ENCODE measurements around the gene KCTD17. TPM values are rescaled to one million over a fixed set of nuclear protein-coding genes. Genes with fewer than 3 reads are reported as not detected.
"Not testable (repeated sequence)": the region's sequence is repeated elsewhere in the genome, so short reads cannot be mapped to it uniquely, and the experiment has no call there.

Gene KCTD17
- total RNA-seq, 1 donor from 2014 or later = 11.2 TPM

- intact Hi-C loops (cut with DNase I) = no loop called here
- ATAC-seq (no peak), DNase-seq (ENCODE audit: missing footprints) (no peak)
These were observed 15.9 kb downstream of the KCTD17 start for GRCh38 chr22:37067428-37067827.

- no peak for DNase-seq (ENCODE audit: missing footprints)
- intact Hi-C loops (cut with DNase I) = no loop called here
- no peak for ATAC-seq
These were observed 17.3 kb downstream of the KCTD17 start for GRCh38 chr22:37068859-37069258.

GRCh38 chr22:37069319-37069718, 17.8 kb downstream of the KCTD17 start:
- DNase-seq (ENCODE audit: missing footprints) (peak; percentile 44), ATAC-seq (no peak)
- intact Hi-C loops (cut with DNase I) = no loop called here

GRCh38 chr22:37069719-37070118, 18.2 kb downstream of the KCTD17 start:
- intact Hi-C loops (cut with DNase I) = loop anchor here (10.0 kb wide), 1 partner anchor 95 kb away; no protein-coding TSS in a partner anchor
- peak; percentile 50 for DNase-seq (ENCODE audit: missing footprints)
- no peak for ATAC-seq

- intact Hi-C loops (cut with DNase I) = loop anchor here (10.0 kb wide), 1 partner anchor 94 kb away; no protein-coding TSS in a partner anchor
- DNase-seq (ENCODE audit: missing footprints) (no peak), ATAC-seq (no peak)
These were observed 18.8 kb downstream of the KCTD17 start for GRCh38 chr22:37070334-37070733.

GRCh38 chr22:37070744-37071143, 19.2 kb downstream of the KCTD17 start:
- DNase-seq (ENCODE audit: missing footprints) (peak; percentile 18), ATAC-seq (no peak)
- intact Hi-C loops (cut with DNase I) = loop anchor here (10.0 kb wide), 1 partner anchor 94 kb away; no protein-coding TSS in a partner anchor

GRCh38 chr22:37071850-37072592, 20.5 kb downstream of the KCTD17 start:
- ATAC-seq; DNase-seq (ENCODE audit: missing footprints): not testable (repeated sequence)
- intact Hi-C loops (cut with DNase I) = loop anchor here (10.0 kb wide), 1 partner anchor 93 kb away; no protein-coding TSS in a partner anchor

- DNase-seq (ENCODE audit: missing footprints) (no peak), ATAC-seq (no peak)
- intact Hi-C loops (cut with DNase I) = loop anchor here (10.0 kb wide), 1 partner anchor 92 kb away; no protein-coding TSS in a partner anchor
These were observed 21.1 kb downstream of the KCTD17 start for GRCh38 chr22:37072673-37073072.

- intact Hi-C loops (cut with DNase I) = loop anchor here (10.0 kb wide), 1 partner anchor 90 kb away; no protein-coding TSS in a partner anchor
- DNase-seq (ENCODE audit: missing footprints) (no peak), ATAC-seq (peak; percentile 5)
These were observed 23.0 kb downstream of the KCTD17 start for GRCh38 chr22:37074537-37074936.

- no peak for ATAC-seq
- intact Hi-C loops (cut with DNase I) = loop anchor here (10.0 kb wide), 1 partner anchor 90 kb away; no protein-coding TSS in a partner anchor
- DNase-seq (ENCODE audit: missing footprints) = no peak
These were observed 23.5 kb downstream of the KCTD17 start for GRCh38 chr22:37075046-37075445.

- intact Hi-C loops (cut with DNase I) = loop anchor here (2.0 to 10.0 kb wide), 2 partner anchors 89 to 123 kb away; no protein-coding TSS in a partner anchor
- DNase-seq (ENCODE audit: missing footprints) (no peak), ATAC-seq (no peak)
These were observed 24.4 kb downstream of the KCTD17 start for GRCh38 chr22:37075822-37076433.

GRCh38 chr22:37077802-37078448, 26.4 kb downstream of the KCTD17 start:
- ATAC-seq (no peak), DNase-seq (ENCODE audit: missing footprints) (no peak)
- intact Hi-C loops (cut with DNase I) = loop anchor here (2.0 to 10.0 kb wide), 2 partner anchors 87 to 121 kb away; no protein-coding TSS in a partner anchor

GRCh38 chr22:37079158-37079557, 27.6 kb downstream of the KCTD17 start:
- no peak for DNase-seq (ENCODE audit: missing footprints)
- no peak for ATAC-seq
- intact Hi-C loops (cut with DNase I) = loop anchor here (10.0 kb wide), 1 partner anchor 86 kb away; no protein-coding TSS in a partner anchor

GRCh38 chr22:37079668-37080171, 28.2 kb downstream of the KCTD17 start:
- intact Hi-C loops (cut with DNase I) = loop anchor here (10.0 kb wide), 1 partner anchor 85 kb away; no protein-coding TSS in a partner anchor
- peak; percentile 3 for ATAC-seq
- DNase-seq (ENCODE audit: missing footprints) = no peak

GRCh38 chr22:37080438-37080837, 28.9 kb downstream of the KCTD17 start:
- DNase-seq (ENCODE audit: missing footprints) = no peak
- intact Hi-C loops (cut with DNase I) = no loop called here
- no peak for ATAC-seq

GRCh38 chr22:37080838-37081237, 29.3 kb downstream of the KCTD17 start:
- intact Hi-C loops (cut with DNase I) = no loop called here
- ATAC-seq (no peak), DNase-seq (ENCODE audit: missing footprints) (no peak)

GRCh38 chr22:37082251-37082873, 30.8 kb downstream of the KCTD17 start:
- no peak for ATAC-seq
- intact Hi-C loops (cut with DNase I) = no loop called here
- DNase-seq (ENCODE audit: missing footprints) = no peak

GRCh38 chr22:37083914-37084313, 32.4 kb downstream of the KCTD17 start:
- intact Hi-C loops (cut with DNase I) = no loop called here
- ATAC-seq = no peak

GRCh38 chr22:37084385-37084784, 32.8 kb downstream of the KCTD17 start:
- DNase-seq (ENCODE audit: missing footprints) (no peak), ATAC-seq (no peak)
- intact Hi-C loops (cut with DNase I) = no loop called here

More at GRCh38 chr22:37083914-37084313, 32.4 kb downstream of the KCTD17 start:
- no peak for DNase-seq (ENCODE audit: missing footprints)
